A673 (cell line): Measurements from ENCODE around the gene IGF2R.

ENCODE experiments used
- EZH2 ChIP-seq: fragments of 200-600 bp; sonication (generic); IDR thresholded peaks from 2 replicates; pipeline ENCODE4 v1.6.1; 2017; ENCODE audit warnings: borderline replicate concordance, low read depth, mild to moderate bottlenecking, mixed read lengths, antibody characterized with exemption, low read length; ENCODE audit not compliant: poor library complexity, severe bottlenecking
- TF ChIP-seq, protein P1 (sequence below): fragments of 300-800, 200-600 bp; sonication (generic); conservative IDR thresholded peaks from 2 replicates; pipeline ENCODE4 v1.5.1; 2017; ENCODE audit warnings: low read depth, mild to moderate bottlenecking, antibody characterized with exemption, low read length, moderate library complexity, mixed read lengths

DNA sequence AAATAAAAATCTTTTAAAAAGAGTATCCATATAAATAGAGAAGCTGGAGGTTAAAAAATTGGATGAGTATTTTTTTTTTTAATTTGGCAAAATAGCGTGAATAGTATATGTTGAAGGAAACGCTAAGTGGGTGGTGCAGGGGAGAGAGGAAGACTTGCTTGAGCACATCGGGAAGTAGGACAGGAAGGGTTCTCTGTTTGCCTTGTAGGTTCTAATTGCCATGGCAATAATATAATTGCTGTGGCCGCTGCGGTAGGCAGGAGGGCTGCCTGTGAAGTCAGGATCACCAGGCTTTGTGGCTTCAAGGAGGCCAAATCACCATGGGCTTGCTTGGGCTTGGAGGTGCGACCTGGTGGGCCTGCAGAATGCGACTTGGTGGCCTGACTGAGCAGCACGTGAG lies 35.1 kb downstream of the IGF2R start:
- TF ChIP-seq, protein P1, sequence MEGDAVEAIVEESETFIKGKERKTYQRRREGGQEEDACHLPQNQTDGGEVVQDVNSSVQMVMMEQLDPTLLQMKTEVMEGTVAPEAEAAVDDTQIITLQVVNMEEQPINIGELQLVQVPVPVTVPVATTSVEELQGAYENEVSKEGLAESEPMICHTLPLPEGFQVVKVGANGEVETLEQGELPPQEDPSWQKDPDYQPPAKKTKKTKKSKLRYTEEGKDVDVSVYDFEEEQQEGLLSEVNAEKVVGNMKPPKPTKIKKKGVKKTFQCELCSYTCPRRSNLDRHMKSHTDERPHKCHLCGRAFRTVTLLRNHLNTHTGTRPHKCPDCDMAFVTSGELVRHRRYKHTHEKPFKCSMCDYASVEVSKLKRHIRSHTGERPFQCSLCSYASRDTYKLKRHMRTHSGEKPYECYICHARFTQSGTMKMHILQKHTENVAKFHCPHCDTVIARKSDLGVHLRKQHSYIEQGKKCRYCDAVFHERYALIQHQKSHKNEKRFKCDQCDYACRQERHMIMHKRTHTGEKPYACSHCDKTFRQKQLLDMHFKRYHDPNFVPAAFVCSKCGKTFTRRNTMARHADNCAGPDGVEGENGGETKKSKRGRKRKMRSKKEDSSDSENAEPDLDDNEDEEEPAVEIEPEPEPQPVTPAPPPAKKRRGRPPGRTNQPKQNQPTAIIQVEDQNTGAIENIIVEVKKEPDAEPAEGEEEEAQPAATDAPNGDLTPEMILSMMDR = no peak
- no peak for TF ChIP-seq EZH2
